SU-DHL-6 (cell line): ENCODE measurements around the gene MEF2C.

ENCODE experiments used
- H2AFZ ChIP-seq: fragments of 200-600 bp; sonication (generic); 2 replicates; pipeline ENCODE4 v1.6.1; 2014; ENCODE audit warnings: low read depth, mild to moderate bottlenecking, moderate library complexity, mixed read lengths, antibody characterized with exemption, low read length; ENCODE audit not compliant: severe bottlenecking
- H3F3A ChIP-seq: fragments of 200-600 bp; shearing (Covaris generic); 2 replicates; pipeline ENCODE4 v1.6.0; 2016; ENCODE audit warnings: antibody characterized with exemption, mild to moderate bottlenecking; ENCODE audit not compliant: insufficient read depth
- H3K27ac ChIP-seq: fragments of 200-600 bp; sonication (generic); 2 replicates; pipeline ENCODE4 v1.5.1; 2016; ENCODE audit warnings: low read depth, mild to moderate bottlenecking, low read length, moderate library complexity, mixed read lengths
- H3K27me3 ChIP-seq: fragments of 200-600 bp; sonication (generic), shearing (Covaris generic); 2 replicates; pipeline ENCODE4 v1.6.0; 2014; ENCODE audit warnings: mild to moderate bottlenecking, low read length
- H3K36me3 ChIP-seq: fragments of 200-600 bp; sonication (generic); 2 replicates; pipeline ENCODE4 v1.6.1; 2014; ENCODE audit warnings: mild to moderate bottlenecking, low read length, mixed read lengths
- H3K4me2 ChIP-seq: fragments of 300-600, 200-600 bp; shearing (Covaris generic), sonication (generic); 2 replicates; pipeline ENCODE4 v1.6.0; 2014; ENCODE audit warnings: low read length, low read depth, mild to moderate bottlenecking; ENCODE audit not compliant: poor library complexity, severe bottlenecking
- H3K4me3 ChIP-seq: fragments of 200-600 bp; sonication (generic); 2 replicates; pipeline ENCODE4 v1.5.1; 2014; ENCODE audit warnings: antibody characterized with exemption, low read length, mild to moderate bottlenecking, mixed read lengths; ENCODE audit not compliant: insufficient read depth, poor library complexity, severe bottlenecking
- H3K79me2 ChIP-seq: fragments of 200-600 bp; sonication (generic); 2 replicates; pipeline ENCODE4 v1.6.1; 2014; ENCODE audit warnings: mild to moderate bottlenecking, low read length, moderate library complexity; ENCODE audit not compliant: insufficient read depth
- H3K9ac ChIP-seq: fragments of 200-600 bp; sonication (generic); 2 replicates; pipeline ENCODE4 v1.7.0; 2014; ENCODE audit warnings: mild to moderate bottlenecking, low read length
- H3K9me2 ChIP-seq: fragments of 200-600 bp; sonication (generic); replicated peaks from 2 replicates; pipeline ENCODE4 v1.6.1; 2014; ENCODE audit warnings: low read length; ENCODE audit not compliant: insufficient read depth
- H3K9me3 ChIP-seq: fragments of 200-600 bp; sonication (generic); 2 replicates; pipeline ENCODE4 v1.6.1; 2014; ENCODE audit warnings: low read length, mixed read lengths; ENCODE audit not compliant: insufficient read depth
- H4K20me1 ChIP-seq: fragments of 200-600 bp; sonication (generic); 2 replicates; pipeline ENCODE4 v1.6.1; 2014; ENCODE audit warnings: low read depth, mild to moderate bottlenecking, antibody characterized with exemption, low read length, moderate library complexity, mixed read lengths
- EZH2phosphoT487 ChIP-seq: fragments of 200-600 bp; sonication (generic), shearing (Covaris generic); conservative IDR thresholded peaks from 2 replicates; pipeline ENCODE4 v1.6.1; 2018; ENCODE audit warnings: mild to moderate bottlenecking, antibody characterized with exemption, low read length, moderate library complexity, mixed read lengths
- TF ChIP-seq, protein P1 (sequence below): fragments of 200-600 bp; sonication (generic); IDR thresholded peaks from one replicate; pipeline ENCODE4 v1.5.1; 2017; ENCODE audit warnings: antibody characterized with exemption, mild to moderate bottlenecking, low read length, moderate library complexity; ENCODE audit not compliant: insufficient read depth, poor library complexity, severe bottlenecking

MEF2C gene

DNA sequence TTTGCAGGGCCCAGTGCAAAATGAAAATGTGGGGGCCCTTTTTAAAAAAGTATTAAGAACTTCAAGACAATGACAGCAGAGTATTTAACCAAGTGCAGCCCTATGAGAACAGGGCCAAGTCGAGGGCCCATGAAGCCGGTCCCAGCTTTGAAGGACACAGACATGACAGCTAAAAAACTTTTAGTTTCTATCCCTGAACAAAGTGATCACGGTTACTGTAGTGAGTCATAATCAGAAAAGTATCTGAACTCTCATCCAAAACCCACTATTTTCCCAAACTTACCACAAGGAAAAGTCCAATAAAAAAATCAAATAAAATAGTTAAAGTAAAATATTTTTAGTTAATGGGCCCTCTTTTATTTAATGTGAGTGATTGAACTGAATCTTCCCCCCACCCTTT is 126.0 kb downstream of the MEF2C start:
- TF ChIP-seq, protein P1, sequence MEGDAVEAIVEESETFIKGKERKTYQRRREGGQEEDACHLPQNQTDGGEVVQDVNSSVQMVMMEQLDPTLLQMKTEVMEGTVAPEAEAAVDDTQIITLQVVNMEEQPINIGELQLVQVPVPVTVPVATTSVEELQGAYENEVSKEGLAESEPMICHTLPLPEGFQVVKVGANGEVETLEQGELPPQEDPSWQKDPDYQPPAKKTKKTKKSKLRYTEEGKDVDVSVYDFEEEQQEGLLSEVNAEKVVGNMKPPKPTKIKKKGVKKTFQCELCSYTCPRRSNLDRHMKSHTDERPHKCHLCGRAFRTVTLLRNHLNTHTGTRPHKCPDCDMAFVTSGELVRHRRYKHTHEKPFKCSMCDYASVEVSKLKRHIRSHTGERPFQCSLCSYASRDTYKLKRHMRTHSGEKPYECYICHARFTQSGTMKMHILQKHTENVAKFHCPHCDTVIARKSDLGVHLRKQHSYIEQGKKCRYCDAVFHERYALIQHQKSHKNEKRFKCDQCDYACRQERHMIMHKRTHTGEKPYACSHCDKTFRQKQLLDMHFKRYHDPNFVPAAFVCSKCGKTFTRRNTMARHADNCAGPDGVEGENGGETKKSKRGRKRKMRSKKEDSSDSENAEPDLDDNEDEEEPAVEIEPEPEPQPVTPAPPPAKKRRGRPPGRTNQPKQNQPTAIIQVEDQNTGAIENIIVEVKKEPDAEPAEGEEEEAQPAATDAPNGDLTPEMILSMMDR, result no peak
- no peak for TF ChIP-seq EZH2phosphoT487
- H3K9me2 ChIP-seq, result no peaks in the 10 kb centered on the region
- H3K79me2 ChIP-seq, result no peaks in the 10 kb centered on the region
- no peak overlapping the region for H3K4me2 ChIP-seq
- no peak overlapping the region for H3K4me3 ChIP-seq
- H2AFZ ChIP-seq, result no peak overlapping the region
- H3K27ac ChIP-seq, result no peak overlapping the region
- no peaks in the 10 kb centered on the region for H3K9me3 ChIP-seq
- H3K9ac ChIP-seq, result no peak overlapping the region
- H4K20me1 ChIP-seq, result no peaks in the 10 kb centered on the region
- H3F3A ChIP-seq, result no peaks in the 10 kb centered on the region
- no peaks in the 10 kb centered on the region for H3K36me3 ChIP-seq
- H3K27me3 ChIP-seq, result no peaks in the 10 kb centered on the region

GRCh38 chr5:88748666-88749065 is 134.3 kb downstream of the MEF2C start:
- Histone ChIP-seq H3K27me3 (no peaks in the 10 kb centered on the region), H3K9ac (no peak overlapping the region)

DNA sequence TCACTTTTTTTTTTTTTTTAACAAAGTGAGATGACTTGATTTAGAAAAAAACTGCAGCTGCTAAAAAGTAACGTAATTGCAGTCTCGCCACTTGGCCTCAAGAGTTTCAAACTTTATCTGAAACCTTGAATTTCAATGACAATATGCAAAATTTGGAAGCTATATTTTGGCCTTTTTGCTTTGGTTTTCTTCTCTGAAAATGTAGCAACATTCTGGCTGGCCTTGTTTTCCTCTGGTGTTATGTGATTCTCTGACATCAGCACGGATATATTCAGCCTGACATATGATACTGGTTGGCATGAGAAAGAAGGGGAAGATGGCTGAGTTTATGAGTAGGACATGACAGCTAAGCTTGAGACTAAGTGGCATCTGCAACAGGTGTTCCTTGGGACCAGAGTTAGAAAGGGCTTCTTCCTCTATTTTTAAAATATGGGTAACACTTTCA is 136.5 kb downstream of the MEF2C start:
- H3K4me3 ChIP-seq, result no peak overlapping the region
- H2AFZ ChIP-seq, result peak overlapping the region; percentile 69
- no peaks in the 10 kb centered on the region for H3K9me3 ChIP-seq
- H3K27ac ChIP-seq, result peak overlapping the region; percentile 81
- no peak overlapping the region; the same call in 1 of the 2 replicates for H3K9ac ChIP-seq
- no peaks in the 10 kb centered on the region for H3K79me2 ChIP-seq
- H3F3A ChIP-seq, result peaks cover 9% of the 10 kb centered on the region
- TF ChIP-seq EZH2phosphoT487, result no peak
- TF ChIP-seq, protein P1, result no peak
- H3K36me3 ChIP-seq, result 0 out of 2 replicates have a peak, but pooled peaks cover 4% of the 10 kb centered on the region
- peak overlapping the region; percentile 59 for H3K4me2 ChIP-seq
- no peaks in the 10 kb centered on the region for H3K27me3 ChIP-seq
- H3K9me2 ChIP-seq, result no peaks in the 10 kb centered on the region
- H4K20me1 ChIP-seq, result no peaks in the 10 kb centered on the region

More at GRCh38 chr5:88748666-88749065, 134.3 kb downstream of the MEF2C start:
- peaks cover 9% of the 10 kb centered on the region for H3F3A ChIP-seq
- no peak overlapping the region for H3K4me3 ChIP-seq
- H3K9me3 ChIP-seq, result no peaks in the 10 kb centered on the region
- H3K79me2 ChIP-seq, result no peaks in the 10 kb centered on the region
- no peak overlapping the region for H2AFZ ChIP-seq
- no peaks in the 10 kb centered on the region for H3K9me2 ChIP-seq
- H3K4me2 ChIP-seq, result no peak overlapping the region
- TF ChIP-seq, protein P1, result no peak
- no peak for TF ChIP-seq EZH2phosphoT487
- 0 out of 2 replicates have a peak, but pooled peaks cover 4% of the 10 kb centered on the region for H3K36me3 ChIP-seq
- H3K27ac ChIP-seq, result no peak overlapping the region
- no peaks in the 10 kb centered on the region for H4K20me1 ChIP-seq
